ENCODE data around the gene CACNG8.

DNA sequence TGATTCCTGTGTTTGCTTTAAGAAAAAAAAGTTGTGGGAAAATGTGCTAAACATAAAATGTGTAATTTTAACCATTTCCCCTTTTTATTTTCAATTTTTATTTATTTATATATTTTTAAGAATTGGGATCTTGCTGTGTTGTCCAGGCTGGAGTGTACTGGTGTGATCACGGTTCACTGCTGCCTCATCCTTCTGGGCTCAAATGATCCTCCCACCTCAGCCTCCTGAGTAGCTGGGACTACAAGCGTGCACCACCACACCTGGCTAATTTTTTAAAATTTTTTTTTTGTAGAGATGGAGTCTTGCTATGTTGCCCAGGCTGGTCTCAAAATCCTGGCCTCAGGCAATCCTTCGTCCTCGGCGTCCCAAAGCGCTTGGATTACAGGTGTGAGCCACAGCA lies 47.7 kb downstream of the CACNG8 start:
- TF ChIP-seq, protein P1, sequence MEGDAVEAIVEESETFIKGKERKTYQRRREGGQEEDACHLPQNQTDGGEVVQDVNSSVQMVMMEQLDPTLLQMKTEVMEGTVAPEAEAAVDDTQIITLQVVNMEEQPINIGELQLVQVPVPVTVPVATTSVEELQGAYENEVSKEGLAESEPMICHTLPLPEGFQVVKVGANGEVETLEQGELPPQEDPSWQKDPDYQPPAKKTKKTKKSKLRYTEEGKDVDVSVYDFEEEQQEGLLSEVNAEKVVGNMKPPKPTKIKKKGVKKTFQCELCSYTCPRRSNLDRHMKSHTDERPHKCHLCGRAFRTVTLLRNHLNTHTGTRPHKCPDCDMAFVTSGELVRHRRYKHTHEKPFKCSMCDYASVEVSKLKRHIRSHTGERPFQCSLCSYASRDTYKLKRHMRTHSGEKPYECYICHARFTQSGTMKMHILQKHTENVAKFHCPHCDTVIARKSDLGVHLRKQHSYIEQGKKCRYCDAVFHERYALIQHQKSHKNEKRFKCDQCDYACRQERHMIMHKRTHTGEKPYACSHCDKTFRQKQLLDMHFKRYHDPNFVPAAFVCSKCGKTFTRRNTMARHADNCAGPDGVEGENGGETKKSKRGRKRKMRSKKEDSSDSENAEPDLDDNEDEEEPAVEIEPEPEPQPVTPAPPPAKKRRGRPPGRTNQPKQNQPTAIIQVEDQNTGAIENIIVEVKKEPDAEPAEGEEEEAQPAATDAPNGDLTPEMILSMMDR (IDR thresholded peaks at IDR 0.05; ENCODE audit: low read length), result no peak
- TF ChIP-seq EZH2 (IDR thresholded peaks at IDR 0.05; ENCODE audit: borderline replicate concordance, low read length), result no peak

Measured in OCI-LY1 (cell line).